Measurements from ENCODE around the gene P3H4.

P3H4 gene

GRCh38 chr17:41792845-41793783 is 18.6 kb downstream of the P3H4 start:
- TF ChIP-seq POLR2AphosphoS5 (IDR thresholded peaks at IDR 0.05; ENCODE audit: low read depth, low read length): no peak
- TF ChIP-seq, protein P1, sequence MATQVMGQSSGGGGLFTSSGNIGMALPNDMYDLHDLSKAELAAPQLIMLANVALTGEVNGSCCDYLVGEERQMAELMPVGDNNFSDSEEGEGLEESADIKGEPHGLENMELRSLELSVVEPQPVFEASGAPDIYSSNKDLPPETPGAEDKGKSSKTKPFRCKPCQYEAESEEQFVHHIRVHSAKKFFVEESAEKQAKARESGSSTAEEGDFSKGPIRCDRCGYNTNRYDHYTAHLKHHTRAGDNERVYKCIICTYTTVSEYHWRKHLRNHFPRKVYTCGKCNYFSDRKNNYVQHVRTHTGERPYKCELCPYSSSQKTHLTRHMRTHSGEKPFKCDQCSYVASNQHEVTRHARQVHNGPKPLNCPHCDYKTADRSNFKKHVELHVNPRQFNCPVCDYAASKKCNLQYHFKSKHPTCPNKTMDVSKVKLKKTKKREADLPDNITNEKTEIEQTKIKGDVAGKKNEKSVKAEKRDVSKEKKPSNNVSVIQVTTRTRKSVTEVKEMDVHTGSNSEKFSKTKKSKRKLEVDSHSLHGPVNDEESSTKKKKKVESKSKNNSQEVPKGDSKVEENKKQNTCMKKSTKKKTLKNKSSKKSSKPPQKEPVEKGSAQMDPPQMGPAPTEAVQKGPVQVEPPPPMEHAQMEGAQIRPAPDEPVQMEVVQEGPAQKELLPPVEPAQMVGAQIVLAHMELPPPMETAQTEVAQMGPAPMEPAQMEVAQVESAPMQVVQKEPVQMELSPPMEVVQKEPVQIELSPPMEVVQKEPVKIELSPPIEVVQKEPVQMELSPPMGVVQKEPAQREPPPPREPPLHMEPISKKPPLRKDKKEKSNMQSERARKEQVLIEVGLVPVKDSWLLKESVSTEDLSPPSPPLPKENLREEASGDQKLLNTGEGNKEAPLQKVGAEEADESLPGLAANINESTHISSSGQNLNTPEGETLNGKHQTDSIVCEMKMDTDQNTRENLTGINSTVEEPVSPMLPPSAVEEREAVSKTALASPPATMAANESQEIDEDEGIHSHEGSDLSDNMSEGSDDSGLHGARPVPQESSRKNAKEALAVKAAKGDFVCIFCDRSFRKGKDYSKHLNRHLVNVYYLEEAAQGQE (IDR thresholded peaks at IDR 0.05; ENCODE audit: insufficient read depth in 1 of 2, low read depth in 2 of 2, low read length in 2 of 2): no peak

GRCh38 chr17:41787021-41787418 is 24.7 kb downstream of the P3H4 start:
- TF ChIP-seq, protein P1 (IDR thresholded peaks at IDR 0.05; ENCODE audit: insufficient read depth in 1 of 2, low read depth in 2 of 2, low read length in 2 of 2): no peak
- TF ChIP-seq POLR2AphosphoS5 (IDR thresholded peaks at IDR 0.05; ENCODE audit: low read depth, low read length) (no peak), TAF1 (IDR thresholded peaks at IDR 0.05; ENCODE audit: borderline replicate concordance, insufficient read depth, low read length) (no peak), SIN3A (IDR thresholded peaks at IDR 0.05; ENCODE audit: borderline replicate concordance, insufficient read depth, low read length) (no peak)

DNA sequence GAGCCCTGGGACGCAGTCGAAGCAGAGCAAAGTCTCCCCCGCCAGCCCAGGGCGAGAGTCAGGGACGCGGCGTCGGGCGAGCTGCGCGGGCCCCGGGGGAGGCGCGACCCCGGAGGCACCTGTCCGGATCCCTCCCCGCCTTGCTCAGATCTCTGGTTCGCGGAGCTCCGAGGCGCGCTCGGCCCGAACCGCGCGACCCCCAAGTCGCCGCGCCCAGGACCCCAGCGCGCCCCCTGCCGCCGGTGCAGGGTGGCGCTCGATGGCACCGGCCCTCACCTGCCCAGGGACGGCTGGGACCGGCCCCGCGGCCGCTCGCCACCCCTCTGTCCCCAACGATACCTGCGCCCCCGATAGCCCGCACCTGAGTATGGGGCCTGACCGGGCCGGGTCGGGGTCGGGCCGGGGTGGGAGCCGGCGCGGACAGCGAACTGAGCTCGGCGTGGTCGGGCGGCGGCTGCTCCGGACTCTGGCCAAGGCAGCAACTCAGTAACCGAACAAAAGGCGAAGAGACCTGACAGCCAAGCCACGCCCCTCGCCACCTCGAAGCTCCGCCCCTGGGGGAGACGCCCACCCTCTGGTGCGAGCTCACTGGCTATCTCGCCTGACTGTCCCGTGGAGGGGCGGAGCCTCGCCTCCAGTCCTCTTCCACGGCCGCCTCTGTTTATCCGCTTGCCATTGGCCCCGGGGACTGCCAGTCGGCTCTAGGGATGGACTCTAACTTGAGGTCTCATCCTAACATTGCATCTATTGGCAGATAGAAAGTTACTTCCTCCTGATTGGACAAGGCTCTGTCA is 25.3 kb downstream of the P3H4 start, which contains the start of gene JUP:
Gene JUP (minus strand): TSS at position 485 of the 794 bp plus-strand sequence. CDS start 14,857 bp downstream, outside the sequence.
- TF ChIP-seq, protein P1 (IDR thresholded peaks at IDR 0.05; ENCODE audit: insufficient read depth in 1 of 2, low read depth in 2 of 2, low read length in 2 of 2): 0 out of 4 replicates have a peak, but pooled peaks of 1 of the 2 experiments have one; percentile 9
- TF ChIP-seq SIN3A (IDR thresholded peaks at IDR 0.05; ENCODE audit: borderline replicate concordance, insufficient read depth, low read length): no peak

DNA sequence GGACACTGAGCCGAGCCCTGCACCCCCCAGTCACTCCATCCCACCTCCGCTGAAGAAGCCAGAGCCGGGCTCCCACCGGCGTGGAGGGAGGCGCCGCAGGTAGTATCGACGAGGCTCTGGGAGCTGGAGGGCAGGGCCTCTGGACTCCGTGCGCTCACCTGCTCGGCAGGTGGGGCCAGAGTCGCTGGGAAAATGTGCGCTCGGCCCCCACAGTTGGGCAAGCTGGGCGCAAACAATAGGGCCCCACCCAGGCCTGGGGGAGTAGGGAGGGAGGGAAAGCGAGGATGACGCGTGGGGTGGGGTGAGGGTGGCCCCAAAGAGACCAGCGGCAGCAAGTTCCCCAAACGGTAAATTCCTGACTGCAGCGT is 25.9 kb downstream of the P3H4 start:
- TF ChIP-seq TAF1 (IDR thresholded peaks at IDR 0.05; ENCODE audit: borderline replicate concordance, insufficient read depth, low read length) (no peak), FOXP2 (optimal IDR thresholded peaks at IDR 0.05; ENCODE audit: borderline replicate concordance, extremely low read depth, extremely low read length, insufficient read depth) (no peak), POLR2AphosphoS5 (IDR thresholded peaks at IDR 0.05; ENCODE audit: low read depth, low read length) (no peak), SIN3A (IDR thresholded peaks at IDR 0.05; ENCODE audit: borderline replicate concordance, insufficient read depth, low read length) (no peak)
- TF ChIP-seq, protein P1 (IDR thresholded peaks at IDR 0.05; ENCODE audit: insufficient read depth in 1 of 2, low read depth in 2 of 2, low read length in 2 of 2): no peak
